IMR-90 (cell line): ENCODE data around the gene GFY. TPM values are rescaled to one million over a fixed set of nuclear protein-coding genes. Genes with fewer than 3 reads are reported as not detected.

Source experiments
- ATAC-seq: fragments of 200-7000 bp; cut with Tn5 transposase; 2 replicates; pipeline ENCODE4 v1.9.1; 2020; ENCODE audit warnings: low read depth, mild to moderate bottlenecking, moderate library complexity
- BruUV-seq: library from RNA; stranded (reverse); fragments of 400-500 nt; replicated peaks from 2 replicates; lab custom pipeline; 2021; lab: Mats Ljungman, UMichigan
- CTCF ChIA-PET: fragments of 300-600 bp; formaldehyde crosslinking; extraction: SDS; loops from one replicate; lab custom pipeline; 2021; ENCODE audit warnings: antibody characterized with exemption; lab: Yijun Ruan, JAX
- POLR2A ChIA-PET: fragments of 300-600 bp; sonication (Branson Sonifier 250); formaldehyde crosslinking; loops from one replicate; lab custom pipeline; 2022; ENCODE audit warnings: antibody characterized with exemption; ENCODE audit not compliant: unreplicated experiment; lab: Charles Lee
- DNase-seq: peaks from one replicate; pipeline ENCODE4 v3.0.0; 2013
- H2AFZ ChIP-seq: replicated peaks from 2 replicates; pipeline ENCODE3; 2013; ENCODE audit warnings: low read length, mild to moderate bottlenecking; ENCODE audit not compliant: poor library complexity
- H2AK5ac ChIP-seq: 2 replicates; pipeline ENCODE4 v1.6.1; 2013; ENCODE audit warnings: low read depth, low read length, inconsistent platforms
- H2AK9ac ChIP-seq: replicated peaks from 2 replicates; pipeline ENCODE3; 2013; ENCODE audit warnings: mild to moderate bottlenecking, low read depth, low read length, moderate library complexity; ENCODE audit not compliant: poor library complexity
- H2BK120ac ChIP-seq: 2 replicates; pipeline ENCODE4 v1.6.1; 2013; ENCODE audit warnings: low read depth, low read length, inconsistent platforms
- H2BK15ac ChIP-seq: 3 replicates; pipeline ENCODE4 v1.6.1; 2013; ENCODE audit warnings: low read depth, low read length, inconsistent platforms
- H2BK20ac ChIP-seq: 2 replicates; pipeline ENCODE4 v1.6.1; 2013; ENCODE audit warnings: low read depth, mild to moderate bottlenecking, inconsistent platforms, low read length, moderate library complexity
- H2BK5ac ChIP-seq: 2 replicates; pipeline ENCODE4 v1.6.1; 2013; ENCODE audit warnings: mild to moderate bottlenecking, low read depth, low read length, inconsistent platforms; ENCODE audit not compliant: poor library complexity, severe bottlenecking
- H3K14ac ChIP-seq: replicated peaks from 2 replicates; pipeline ENCODE4 v1.6.1; 2013; ENCODE audit warnings: low read depth, low read length, inconsistent platforms
- H3K18ac ChIP-seq: 2 replicates; pipeline ENCODE4 v1.6.1; 2013; ENCODE audit warnings: low read depth, low read length, control low read depth
- H3K23ac ChIP-seq: 2 replicates; pipeline ENCODE4 v1.6.1; 2013; ENCODE audit warnings: low read depth, low read length, inconsistent platforms
- H3K27ac ChIP-seq: 2 replicates; pipeline ENCODE4 v1.5.1; 2013; ENCODE audit warnings: mild to moderate bottlenecking, control low read depth, low read length; ENCODE audit not compliant: insufficient read depth
- H3K27me3 ChIP-seq: 2 replicates; pipeline ENCODE4 v1.6.1; 2013; ENCODE audit warnings: low read length; ENCODE audit not compliant: control insufficient read depth, insufficient read depth
- H3K36me3 ChIP-seq: 2 replicates; pipeline ENCODE4 v1.6.1; 2013; ENCODE audit warnings: low read length, mixed read lengths; ENCODE audit not compliant: control insufficient read depth, insufficient read depth
- H3K4ac ChIP-seq: 2 replicates; pipeline ENCODE4 v1.6.1; 2013; ENCODE audit warnings: low read depth, low read length, inconsistent platforms
- H3K4me1 ChIP-seq: 2 replicates; pipeline ENCODE4 v1.6.1; 2013; ENCODE audit warnings: low read length, mixed read lengths; ENCODE audit not compliant: control insufficient read depth, insufficient read depth
- H3K4me2 ChIP-seq: 2 replicates; pipeline ENCODE4 v1.6.1; 2013; ENCODE audit warnings: low read depth, mild to moderate bottlenecking, control low read depth, low read length, moderate library complexity
- H3K4me3 ChIP-seq: 2 replicates; pipeline ENCODE4 v1.5.1; 2013; ENCODE audit warnings: low read depth, mild to moderate bottlenecking, control low read depth, low read length, moderate library complexity; ENCODE audit not compliant: insufficient read depth
- H3K56ac ChIP-seq: 2 replicates; pipeline ENCODE4 v1.6.1; 2013; ENCODE audit warnings: low read length, inconsistent platforms; ENCODE audit not compliant: insufficient read depth; ENCODE audit errors: extremely low read depth
- H3K79me1 ChIP-seq, 2 experiments: 2 replicates each; pipeline ENCODE4 v1.6.1; 2013; ENCODE audit warnings: low read length in 2 of 2, inconsistent platforms in 1 of 2, low read depth in 1 of 2
- H3K9ac ChIP-seq: 2 replicates; pipeline ENCODE4 v1.6.1; 2013; ENCODE audit warnings: low read depth, low read length, control low read depth
- H3K9me1 ChIP-seq: 2 replicates; pipeline ENCODE4 v1.6.1; 2013; ENCODE audit warnings: low read length, inconsistent platforms; ENCODE audit not compliant: insufficient read depth
- H3K9me3 ChIP-seq: 2 replicates; pipeline ENCODE4 v1.6.1; 2013; ENCODE audit warnings: low read length; ENCODE audit not compliant: control insufficient read depth, insufficient read depth
- H4K20me1 ChIP-seq: 2 replicates; pipeline ENCODE4 v1.6.1; 2013; ENCODE audit warnings: low read length, inconsistent platforms; ENCODE audit not compliant: insufficient read depth
- H4K5ac ChIP-seq: 2 replicates; pipeline ENCODE4 v1.6.1; 2013; ENCODE audit warnings: mild to moderate bottlenecking, low read depth, low read length, control low read depth
- H4K8ac ChIP-seq, 2 experiments: 2 replicates each; pipeline ENCODE4 v1.6.1; 2013; ENCODE audit warnings: low read depth in 2 of 2, low read length in 2 of 2, control low read depth in 1 of 2, inconsistent platforms in 1 of 2
- H4K91ac ChIP-seq: 2 replicates; pipeline ENCODE4 v1.6.1; 2013; ENCODE audit warnings: low read depth, low read length, inconsistent platforms; ENCODE audit not compliant: insufficient read depth
- CHD1 ChIP-seq: IDR thresholded peaks from 2 replicates; pipeline ENCODE4 v1.6.1; 2012; ENCODE audit warnings: low read depth, low read length, improper control_type of control experiment
- FOS ChIP-seq: fragments of 150-350 bp; IDR thresholded peaks from 2 replicates; pipeline ENCODE4 v1.6.1; 2016; ENCODE audit warnings: low read depth, low read length
- RAD21 ChIP-seq: IDR thresholded peaks from 2 replicates; pipeline ENCODE4 v1.6.1; 2012; ENCODE audit warnings: low read length, improper control_type of control experiment
- RCOR1 ChIP-seq: IDR thresholded peaks from 2 replicates; pipeline ENCODE4 v1.6.1; 2012; ENCODE audit warnings: mild to moderate bottlenecking, low read length, improper control_type of control experiment; ENCODE audit not compliant: insufficient replicate concordance
- RFX5 ChIP-seq: IDR thresholded peaks from 2 replicates; pipeline ENCODE4 v1.8.0; 2012; ENCODE audit warnings: low read depth, mild to moderate bottlenecking, low read length, moderate library complexity
- USF2 ChIP-seq: fragments of 150-350 bp; IDR thresholded peaks from 2 replicates; pipeline ENCODE4 v1.6.1; 2017; ENCODE audit warnings: mild to moderate bottlenecking, antibody characterized with exemption, low read length, low read depth
- WGBS, 2 experiments: methylation state at CpG; one replicate each; pipeline versions ENCODE4 v1.1.5 to v1.1.7; 2013; ENCODE audit warnings: missing lambda C conversion rate in 2 of 2; ENCODE audit not compliant: insufficient read length in 1 of 2; ENCODE audit errors: extremely low coverage in 2 of 2; 5-methylcytosine and 5-hydroxymethylcytosine counted together
- dilution Hi-C: fragments of 300-500 bp; cut with HindIII; formaldehyde crosslinking; loops from one replicate; pipeline ENCODE4 v1.14.3; 2018; ENCODE audit warnings: low sequenced_read_pairs; ENCODE audit not compliant: unreplicated experiment
- in situ Hi-C: fragments of 300-500 bp; cut with MboI; formaldehyde crosslinking; loops from 3 replicates; pipeline ENCODE4 v1.14.3; 2019; ENCODE audit warnings: low sequenced_read_pairs, inconsistent platforms, mixed read lengths
- intact Hi-C: fragments of 100-400 bp; cut with micrococcal nuclease; formaldehyde crosslinking; loops from 2 replicates; pipeline ENCODE4 v1.10.0; 2022
- polyA plus RNA-seq, 3 experiments: library from polyadenylated mRNA; depleted of rRNA; stranded (reverse); fragments of >200 nt; gene quantifications; 2 replicates each; pipeline ENCODE4 v1.2.3, GENCODE V29; 2012; ENCODE audit warnings: low replicate concordance in 1 of 3
- total RNA-seq: library from RNA; depleted of rRNA; stranded (reverse); fragments of >200 nt; gene quantifications from 2 replicates; pipeline ENCODE4 v1.2.3, GENCODE V29; 2012
- TF ChIP-seq, protein P1 (sequence below): fragments of 150-350 bp; IDR thresholded peaks from 2 replicates; pipeline ENCODE4 v1.6.1; 2016; ENCODE audit warnings: low read depth, mild to moderate bottlenecking, low read length, moderate library complexity, borderline replicate concordance
- TF ChIP-seq, protein P2 (sequence below): conservative IDR thresholded peaks from 2 replicates; pipeline ENCODE4 v1.5.1; 2012; ENCODE audit warnings: mild to moderate bottlenecking, low read depth, low read length, improper control_type of control experiment

GFY gene
- total and polyA plus RNA-seq, 2 of the 4 experiments (the other 2 are of a cell fraction), result not detected

DNA sequence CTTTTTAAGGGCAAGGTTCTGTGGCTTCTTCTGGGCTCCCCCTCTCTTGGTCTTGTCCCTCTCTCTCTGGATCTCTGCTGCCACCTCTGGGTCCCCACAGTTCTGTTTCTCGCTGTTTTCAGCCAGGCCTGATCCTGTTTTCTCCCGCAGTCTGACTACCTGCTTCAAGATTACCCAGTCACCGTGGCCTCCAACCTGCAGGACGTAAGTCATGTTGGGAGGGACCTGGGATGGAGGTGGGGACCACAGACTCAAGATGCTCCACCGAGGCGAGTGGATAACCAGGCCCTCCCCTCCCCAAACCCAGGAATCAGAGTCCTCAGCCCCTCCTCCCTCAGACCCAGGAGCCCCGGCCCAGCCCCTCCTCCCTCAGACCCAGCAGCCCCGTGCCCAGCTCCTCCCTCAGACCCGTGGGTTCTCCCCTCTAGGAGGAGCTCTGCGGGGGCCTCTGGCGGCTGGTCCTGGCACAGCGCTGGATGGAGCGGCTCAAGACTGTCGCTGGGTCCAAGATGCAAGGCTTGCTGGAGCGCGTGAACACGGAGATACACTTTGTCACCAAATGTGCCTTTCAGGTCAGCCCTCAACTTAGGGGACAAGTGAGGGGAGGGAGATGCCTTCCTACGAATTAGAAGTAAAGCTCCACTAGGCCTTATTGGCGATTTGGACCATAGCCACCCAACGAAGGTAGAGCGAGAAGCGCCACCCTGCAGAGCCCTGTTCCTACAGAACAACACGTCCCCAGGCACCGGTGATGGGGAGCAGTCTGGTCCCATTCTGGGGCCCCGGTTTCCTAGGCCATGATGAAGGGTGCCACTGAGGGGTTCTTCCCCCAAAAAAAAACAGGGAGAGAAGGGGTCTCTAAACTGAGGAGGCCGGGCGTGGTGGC is 51.0 kb downstream of the GFY start:
- TF ChIP-seq USF2, result no peak
- no peak for TF ChIP-seq CHD1
- peak; percentile 24; the same call in 1 of the 2 replicates for TF ChIP-seq RAD21
- TF ChIP-seq, protein P1, sequence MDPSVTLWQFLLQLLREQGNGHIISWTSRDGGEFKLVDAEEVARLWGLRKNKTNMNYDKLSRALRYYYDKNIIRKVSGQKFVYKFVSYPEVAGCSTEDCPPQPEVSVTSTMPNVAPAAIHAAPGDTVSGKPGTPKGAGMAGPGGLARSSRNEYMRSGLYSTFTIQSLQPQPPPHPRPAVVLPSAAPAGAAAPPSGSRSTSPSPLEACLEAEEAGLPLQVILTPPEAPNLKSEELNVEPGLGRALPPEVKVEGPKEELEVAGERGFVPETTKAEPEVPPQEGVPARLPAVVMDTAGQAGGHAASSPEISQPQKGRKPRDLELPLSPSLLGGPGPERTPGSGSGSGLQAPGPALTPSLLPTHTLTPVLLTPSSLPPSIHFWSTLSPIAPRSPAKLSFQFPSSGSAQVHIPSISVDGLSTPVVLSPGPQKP, result no peak
- TF ChIP-seq RFX5, result no peak
- TF ChIP-seq, protein P2, sequence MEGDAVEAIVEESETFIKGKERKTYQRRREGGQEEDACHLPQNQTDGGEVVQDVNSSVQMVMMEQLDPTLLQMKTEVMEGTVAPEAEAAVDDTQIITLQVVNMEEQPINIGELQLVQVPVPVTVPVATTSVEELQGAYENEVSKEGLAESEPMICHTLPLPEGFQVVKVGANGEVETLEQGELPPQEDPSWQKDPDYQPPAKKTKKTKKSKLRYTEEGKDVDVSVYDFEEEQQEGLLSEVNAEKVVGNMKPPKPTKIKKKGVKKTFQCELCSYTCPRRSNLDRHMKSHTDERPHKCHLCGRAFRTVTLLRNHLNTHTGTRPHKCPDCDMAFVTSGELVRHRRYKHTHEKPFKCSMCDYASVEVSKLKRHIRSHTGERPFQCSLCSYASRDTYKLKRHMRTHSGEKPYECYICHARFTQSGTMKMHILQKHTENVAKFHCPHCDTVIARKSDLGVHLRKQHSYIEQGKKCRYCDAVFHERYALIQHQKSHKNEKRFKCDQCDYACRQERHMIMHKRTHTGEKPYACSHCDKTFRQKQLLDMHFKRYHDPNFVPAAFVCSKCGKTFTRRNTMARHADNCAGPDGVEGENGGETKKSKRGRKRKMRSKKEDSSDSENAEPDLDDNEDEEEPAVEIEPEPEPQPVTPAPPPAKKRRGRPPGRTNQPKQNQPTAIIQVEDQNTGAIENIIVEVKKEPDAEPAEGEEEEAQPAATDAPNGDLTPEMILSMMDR, result peak; percentile 55
- no peak for TF ChIP-seq RCOR1
- no peak for TF ChIP-seq FOS
- ChIA-PET POLR2A (interaction anchor here (0.6 kb wide), 1 partner anchor 11 kb away, joined by 4 read pairs; the partner anchor contains the start of gene RPL13A), CTCF (interaction anchor here (0.6 to 1.0 kb wide), 2 partner anchors 84 to 164 kb away, joined by 4 read pairs; no protein-coding TSS in a partner anchor)
- no peaks in the 10 kb centered on the region for H4K20me1 ChIP-seq
- ATAC-seq (peak; percentile 55), DNase-seq (no peak)
- peak overlapping the region; percentile 40 for H2AFZ ChIP-seq
- peaks cover 12% of the 10 kb centered on the region; the same call in 1 of the 2 replicates for H3K9me1 ChIP-seq
- in situ Hi-C loops (no loop called here), intact Hi-C loops (no loop called here), dilution Hi-C loops (no loop called here)
- H3K23ac ChIP-seq, result no peak overlapping the region
- no peak overlapping the region for H3K14ac ChIP-seq
- no peak overlapping the region for H4K91ac ChIP-seq
- H3K27ac ChIP-seq, result no peak overlapping the region
- H3K27me3 ChIP-seq, result no peaks in the 10 kb centered on the region
- no peak overlapping the region for H3K4me3 ChIP-seq
- no peak overlapping the region for H3K56ac ChIP-seq
- H3K18ac ChIP-seq, result no peak overlapping the region
- no peaks in the 10 kb centered on the region for H3K9me3 ChIP-seq
- peaks cover 0 to 8% of the 10 kb centered on the region in 2 experiments; a peak in 2 of 4 replicates for H3K79me1 ChIP-seq
- no peak overlapping the region for H3K9ac ChIP-seq
- no peak overlapping the region for H4K5ac ChIP-seq
- 47% methylated on average over 8 of the region's 27 CpGs; no CpG with 5 or more reads in 1 of the 2 experiments for WGBS, 2 experiments
- peak overlapping the region; percentile 51 for H2AK9ac ChIP-seq
- no peak overlapping the region for H3K4ac ChIP-seq
- no peak overlapping the region for H2BK15ac ChIP-seq
- no peak overlapping the region; a peak in 1 of 4 replicates for H4K8ac ChIP-seq
- no peak overlapping the region for H2BK20ac ChIP-seq
- no peak overlapping the region for H2BK5ac ChIP-seq
- peaks cover 1% of the 10 kb centered on the region; the same call in 1 of the 2 replicates for H3K36me3 ChIP-seq
- no TSS peak for BruUV-seq
- H2AK5ac ChIP-seq, result no peak overlapping the region
- no peak overlapping the region for H3K4me2 ChIP-seq
- no peak overlapping the region for H2BK120ac ChIP-seq
- H3K4me1 ChIP-seq, result peaks cover 11% of the 10 kb centered on the region; the same call in 1 of the 2 replicates
